HepG2 (cell line): Measurements from ENCODE around the gene SSR2. TPM values are rescaled to one million over a fixed set of nuclear protein-coding genes. Genes with fewer than 3 reads are reported as not detected.
A peak's percentile ranks its signal among the peaks of the same experiment; 100 is the strongest.

Experiments used
- ARNT ChIP-seq: fragments of 450-650 bp; IDR thresholded peaks from 2 replicates; pipeline ENCODE4 v1.6.1; 2017
- CHD2 ChIP-seq: IDR thresholded peaks from 2 replicates; pipeline ENCODE4 v1.6.1; 2011; ENCODE audit warnings: low read depth, low read length, improper control_type of control experiment
- CREB1 ChIP-seq, 2 experiments: fragments of 450-650 bp in 1 of 2; IDR thresholded peaks; 2 replicates each; pipeline ENCODE4 v1.6.1; 2016 to 2017; ENCODE audit warnings: control low read depth in 1 of 2, mild to moderate bottlenecking in 1 of 2, missing compliant biosample characterization in 1 of 2, missing genetic modification characterization in 1 of 2
- EEA1 ChIP-seq: sonication (generic); formaldehyde crosslinking; IDR thresholded peaks from 2 replicates; pipeline ENCODE4 v1.5.1; 2020; ENCODE audit warnings: mild to moderate bottlenecking, missing genetic modification reagents, borderline replicate concordance
- ESRRA ChIP-seq: sonication (generic); formaldehyde crosslinking; IDR thresholded peaks from 2 replicates; pipeline ENCODE4 v1.5.1; 2020; ENCODE audit warnings: mild to moderate bottlenecking, low read depth, missing genetic modification reagents
- EZH2 ChIP-seq: conservative IDR thresholded peaks from 2 replicates; pipeline ENCODE4 v1.6.1; 2012; ENCODE audit warnings: mild to moderate bottlenecking, low read depth, low read length, moderate library complexity
- HINFP ChIP-seq: sonication (generic); formaldehyde crosslinking; IDR thresholded peaks from 2 replicates; pipeline ENCODE4 v1.4.0; 2020; ENCODE audit warnings: low read depth, mild to moderate bottlenecking, missing genetic modification reagents
- MED8 ChIP-seq: sonication (generic); formaldehyde crosslinking; IDR thresholded peaks from 2 replicates; pipeline ENCODE4 v1.8.1; 2023; ENCODE audit warnings: mild to moderate bottlenecking, missing genetic modification reagents; ENCODE audit not compliant: insufficient replicate concordance
- NFIC ChIP-seq: IDR thresholded peaks from 2 replicates; pipeline ENCODE4 v1.6.1; 2012; ENCODE audit warnings: mild to moderate bottlenecking, low read length, inconsistent platforms
- RBAK ChIP-seq: sonication (generic); formaldehyde crosslinking; IDR thresholded peaks from 2 replicates; pipeline ENCODE4 v1.5.1; 2020; ENCODE audit warnings: mild to moderate bottlenecking, missing genetic modification reagents
- SNAI1 ChIP-seq: sonication (generic); formaldehyde crosslinking; IDR thresholded peaks from 2 replicates; pipeline ENCODE4 v1.5.0; 2020; ENCODE audit warnings: mild to moderate bottlenecking, missing genetic modification reagents, borderline replicate concordance
- TBX2 ChIP-seq: sonication (generic); formaldehyde crosslinking; IDR thresholded peaks from 2 replicates; pipeline ENCODE4 v1.5.0; 2020; ENCODE audit warnings: missing genetic modification reagents, mild to moderate bottlenecking, borderline replicate concordance
- ZFP90 ChIP-seq: sonication (generic); formaldehyde crosslinking; IDR thresholded peaks from 2 replicates; pipeline ENCODE4 v1.8.0; 2022; ENCODE audit warnings: missing genetic modification reagents, mild to moderate bottlenecking, inconsistent platforms, borderline replicate concordance
- ZNF318 ChIP-seq: sonication (generic); formaldehyde crosslinking; IDR thresholded peaks from 2 replicates; pipeline ENCODE4 v1.4.0; 2020; ENCODE audit warnings: mild to moderate bottlenecking, missing genetic modification reagents
- ZNF34 ChIP-seq: sonication (generic); formaldehyde crosslinking; IDR thresholded peaks from 2 replicates; pipeline ENCODE4 v1.4.0; 2020; ENCODE audit warnings: mild to moderate bottlenecking, missing genetic modification reagents, borderline replicate concordance
- ZNF788 ChIP-seq: sonication (generic); formaldehyde crosslinking; IDR thresholded peaks from 2 replicates; pipeline ENCODE4 v1.5.0; 2020; ENCODE audit warnings: mild to moderate bottlenecking, missing genetic modification reagents, borderline replicate concordance
- polyA plus RNA-seq, 8 experiments: library from polyadenylated mRNA; depleted of rRNA in 3 of 8; stranded (reverse) in 7 of 8; unstranded in 1 of 8; fragments of >200 nt; fragmentation: Illumina TruSeq in 4 of 8; extraction: Trizol in 4 of 8; gene quantifications; 2 replicates each; pipeline versions ENCODE4 v1.2.1 to v1.2.3, GENCODE V29; 2011 to 2016; ENCODE audit warnings: low read depth in 4 of 8, missing spikeins in 1 of 8, mixed read lengths in 1 of 8; ENCODE audit not compliant: insufficient read depth in 1 of 8
- total RNA-seq, 5 experiments: library from RNA; depleted of rRNA; stranded (reverse); fragments of >200 nt; fragmentation: Illumina TruSeq; extraction: Trizol; gene quantifications; 2 replicates each; pipeline ENCODE4 v1.2.3, GENCODE V29; 2016; ENCODE audit warnings: low read depth in 1 of 5

SSR2 gene
- total and polyA plus RNA-seq, 2 of the 13 experiments (the other 11 are each of a cell fraction or from before 2014, with no cell fraction given) = 284 to 461 TPM

DNA sequence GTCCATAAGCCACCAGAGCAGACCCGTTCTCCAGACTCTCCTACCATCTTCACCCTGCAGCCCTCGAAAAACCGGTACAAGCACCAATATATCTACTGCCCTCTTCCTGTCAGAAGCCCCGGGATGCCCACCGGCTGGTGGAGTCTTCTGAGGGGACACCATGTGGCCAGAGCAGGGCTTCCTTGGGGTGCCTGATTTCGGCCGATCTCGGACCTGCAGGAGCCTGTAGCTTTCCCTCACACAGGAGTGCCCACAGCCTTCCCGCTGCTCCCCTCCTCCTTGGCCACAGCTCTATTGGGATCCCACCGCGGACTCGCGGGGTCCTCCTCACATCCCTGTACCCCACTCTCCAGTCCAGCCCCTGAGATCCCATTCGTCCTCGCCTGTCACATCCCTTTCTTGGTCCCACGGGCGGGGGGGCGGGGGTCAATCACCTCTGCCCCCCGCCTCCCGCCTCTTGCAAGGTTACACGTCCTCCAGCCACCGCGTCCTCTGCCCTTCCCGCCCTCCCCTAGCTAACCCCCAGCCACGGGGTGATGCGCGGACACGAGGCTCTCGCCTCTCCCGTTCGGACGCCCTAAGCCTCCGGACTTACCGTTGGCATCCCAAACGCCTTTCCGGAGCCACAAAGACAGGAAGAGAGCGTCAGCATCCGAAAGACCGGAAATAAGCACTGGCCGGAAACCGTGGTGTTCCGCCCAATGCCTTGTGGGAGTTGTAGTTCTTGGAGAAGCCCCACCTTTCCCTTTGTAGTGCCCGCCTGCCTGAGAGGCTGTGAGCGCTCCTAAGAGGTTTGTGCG is at the start of gene SSR2 (continued):
- TF ChIP-seq EEA1 (CRISPR knock-in tag) (no peak), ESRRA (CRISPR knock-in tag) (no peak), CHD2 (0 out of 2 replicates have a peak, but pooled peaks have one; percentile 21), ARNT (no peak), TBX2 (CRISPR knock-in tag) (peak; percentile 64; the same call in 1 of the 2 replicates), ZNF34 (no peak), RBAK (CRISPR knock-in tag) (no peak), HINFP (no peak), EZH2 (no peak), MED8 (CRISPR knock-in tag) (no peak), ZNF318 (no peak), ZFP90 (CRISPR knock-in tag) (no peak), NFIC (no peak), SNAI1 (no peak), ZNF788 (CRISPR knock-in tag) (peak; percentile 67; the same call in 1 of the 2 replicates), CREB1 (IDR thresholded peaks at IDR 0.05) (0 out of 2 replicates have a peak, but pooled peaks have one; percentile 46), CREB1 (CRISPR knock-in tag; IDR thresholded peaks at IDR 0.05) (peak; percentile 90)
